GM19099 (cell line): Measurements from ENCODE around the gene MRPL2.

Experiments used
- POLR2A ChIP-seq: IDR thresholded peaks from 3 replicates; pipeline ENCODE4 v1.6.1; 2011; ENCODE audit warnings: low read depth; ENCODE audit not compliant: insufficient read length; ENCODE audit errors: extremely low read depth

Gene MRPL2

DNA sequence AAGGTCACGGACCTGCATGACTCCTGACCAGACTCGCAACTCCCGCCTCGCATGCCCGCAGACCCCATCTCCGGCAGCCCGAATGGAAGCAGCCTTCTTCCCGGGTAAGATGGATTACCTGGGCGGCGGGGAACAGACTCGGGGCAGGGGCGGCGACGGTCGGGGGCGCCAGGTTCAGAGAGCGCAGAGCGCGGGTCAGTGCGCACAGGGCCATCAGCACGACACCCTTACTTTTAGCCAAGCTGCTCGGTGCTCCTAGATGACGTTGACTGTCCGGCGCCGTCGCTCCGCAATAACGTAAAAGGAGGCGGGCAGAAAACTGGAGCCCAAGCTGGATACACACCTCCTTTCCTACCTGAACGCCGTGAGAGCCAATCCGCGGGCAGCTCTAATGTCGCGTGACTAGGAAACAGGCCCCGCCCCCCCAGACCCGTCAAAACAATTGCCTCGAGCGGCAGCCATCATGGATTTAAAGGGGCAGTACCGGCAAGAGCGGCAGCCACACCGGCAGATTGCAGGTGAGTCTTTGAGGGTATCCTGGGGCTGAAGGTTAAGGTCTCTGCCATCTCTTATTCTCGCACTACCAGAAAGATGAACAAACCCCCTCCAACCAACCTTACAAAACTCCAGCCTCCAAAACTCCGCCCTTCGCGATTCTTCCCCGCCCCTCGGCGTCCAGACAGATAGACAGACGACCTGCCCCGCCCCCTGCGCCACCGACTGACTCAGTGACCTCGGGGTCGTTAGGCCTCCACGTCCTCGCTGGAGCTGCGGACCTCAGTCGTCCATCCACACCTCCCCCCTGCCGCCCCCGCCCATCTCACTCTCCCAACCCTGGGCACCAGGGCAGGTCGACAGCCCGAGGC lies at the start of gene MRPL2, which contains the start of gene KLC4:
MRPL2 (minus strand) TSS at position 267 of the 866 bp plus-strand sequence; CDS start at position 214, 53 bp downstream.
KLC4 (plus strand) TSS at position 464 of the 866 bp plus-strand sequence. CDS start 1,705 bp downstream, outside the sequence.
- peak; percentile 93 for TF ChIP-seq POLR2A

DNA sequence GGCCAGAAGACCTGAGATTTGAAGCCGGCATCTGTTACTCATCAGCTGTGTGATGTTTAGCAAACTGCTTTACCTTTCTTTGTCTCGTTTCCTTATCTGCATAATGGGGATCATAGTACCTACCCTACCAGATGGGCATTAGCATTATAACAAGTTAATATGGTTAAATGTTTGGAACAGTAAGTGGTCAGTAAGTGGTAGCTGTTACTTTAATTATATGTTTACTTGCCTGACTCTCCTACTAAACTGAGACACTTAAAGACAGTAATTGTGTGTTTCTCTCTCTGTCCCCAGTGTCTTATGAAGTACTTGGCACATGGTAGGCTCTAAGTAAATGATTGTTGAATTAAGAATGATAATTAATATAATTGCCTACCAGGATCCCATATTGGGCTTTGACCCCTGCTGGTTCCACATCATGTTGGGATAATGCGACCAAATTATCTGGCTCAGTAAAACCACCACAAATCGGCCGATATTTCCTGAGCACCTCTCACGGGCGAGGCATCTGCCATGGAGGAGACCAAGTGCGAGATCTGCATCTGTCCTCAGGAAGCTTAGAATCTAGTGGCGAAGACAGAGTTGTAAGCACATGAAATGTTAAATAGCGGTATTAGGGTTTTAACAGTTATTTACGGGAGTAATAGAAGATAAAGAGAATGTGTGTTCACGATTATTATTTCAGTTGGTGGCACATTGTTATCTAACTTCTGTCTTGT lies 48.3 kb upstream of the MRPL2 start:
- TF ChIP-seq POLR2A = no peak

DNA sequence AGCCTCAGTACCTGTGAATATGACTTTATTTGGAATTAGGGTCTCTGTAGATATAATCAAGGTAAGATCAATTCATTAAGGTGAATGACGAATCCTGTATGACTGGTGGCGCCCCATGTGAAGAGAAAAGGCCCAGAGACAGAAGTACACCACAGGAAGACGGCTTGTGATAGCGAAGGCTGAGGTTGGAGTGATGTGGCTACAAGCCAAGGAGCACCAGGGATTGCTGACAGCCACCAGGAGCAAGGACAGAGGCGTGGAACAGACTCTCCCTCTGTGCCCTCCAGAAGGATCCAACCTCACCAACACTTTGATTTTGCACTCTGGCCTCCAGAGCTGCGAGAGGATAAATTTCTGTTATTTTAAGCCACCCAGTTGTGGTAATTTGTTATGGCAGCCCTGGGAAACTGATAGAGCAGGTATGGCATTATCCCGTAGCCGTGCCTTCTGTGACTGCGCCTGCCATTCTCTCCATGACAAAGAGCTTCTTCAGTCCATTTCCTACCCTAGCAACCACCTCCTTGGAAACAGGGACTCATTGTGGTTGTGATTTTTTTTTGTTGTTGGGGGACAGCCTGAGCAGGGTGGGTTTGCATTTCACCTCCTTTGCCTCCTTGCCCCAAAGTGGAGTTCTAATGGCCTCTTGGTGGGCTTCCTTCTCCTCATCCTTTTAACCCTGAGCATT lies 46.4 kb upstream of the MRPL2 start:
- no peak for TF ChIP-seq POLR2A

DNA sequence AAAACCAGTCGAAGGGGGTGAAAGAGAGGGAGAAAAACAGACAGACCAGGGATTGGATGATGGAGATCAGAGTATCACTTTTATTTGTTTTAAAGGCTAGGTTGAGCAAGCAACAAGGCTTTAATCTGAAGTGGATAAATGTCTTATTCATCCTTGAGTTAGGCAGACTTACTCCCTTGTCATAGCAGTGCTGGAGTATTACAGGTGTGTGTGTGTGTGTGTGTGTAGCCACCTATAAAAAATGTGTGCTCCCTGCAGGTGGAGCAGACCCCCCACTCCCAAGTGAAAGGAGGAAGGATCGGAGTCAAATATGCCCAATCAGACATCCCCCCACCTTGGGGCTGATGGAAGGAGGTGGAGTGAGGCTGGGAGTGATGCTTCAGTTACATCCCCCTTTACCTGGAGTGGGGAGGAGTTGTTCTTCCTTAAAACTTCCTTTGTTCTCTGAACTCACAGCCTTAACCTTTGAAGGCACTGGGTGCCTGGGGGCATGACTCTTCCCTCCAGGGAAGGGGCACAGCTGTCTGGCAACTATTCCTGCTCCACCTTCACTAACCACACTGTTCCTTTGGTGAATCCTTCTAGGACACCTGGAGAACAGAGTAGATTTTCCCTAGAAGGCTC lies 44.1 kb upstream of the MRPL2 start:
- TF ChIP-seq POLR2A = no peak

DNA sequence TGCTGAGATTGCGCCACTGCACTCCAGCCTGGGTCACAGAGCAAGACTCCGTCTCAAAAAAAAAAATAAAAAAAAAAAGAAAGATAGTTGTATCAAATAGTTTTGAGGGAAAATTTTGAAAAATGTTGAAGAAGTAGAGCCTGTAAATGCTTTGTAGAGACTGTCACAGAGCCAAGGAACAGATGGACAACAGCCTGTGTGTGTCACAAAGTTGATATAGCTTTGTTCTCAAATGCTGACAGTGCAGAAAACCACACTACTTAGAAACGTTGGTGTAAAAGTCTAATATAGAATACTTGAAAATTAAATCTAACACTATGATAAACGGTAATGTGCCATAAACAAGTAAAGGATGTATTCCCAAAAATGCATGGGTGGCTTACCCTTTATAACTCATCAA lies 42.3 kb upstream of the MRPL2 start:
- TF ChIP-seq POLR2A = no peak

DNA sequence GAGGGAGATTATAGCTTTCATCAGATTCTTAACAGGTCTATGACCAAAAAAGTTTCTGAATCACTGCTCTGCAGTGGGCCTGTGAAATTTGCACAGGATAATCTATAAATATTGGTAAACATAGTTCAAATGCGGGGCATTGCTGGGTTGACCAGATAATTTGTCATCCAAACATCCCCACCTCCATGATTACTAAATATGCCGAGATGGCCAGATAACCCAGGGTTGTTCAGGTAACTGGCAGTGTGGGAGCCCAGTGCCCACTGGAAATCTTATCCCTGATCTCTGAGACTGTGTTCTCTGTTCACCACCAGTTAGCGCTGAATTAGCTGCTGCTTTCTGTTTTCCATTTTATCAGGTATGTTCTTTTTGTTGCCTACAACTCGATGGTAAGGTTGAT lies 38.3 kb upstream of the MRPL2 start:
- TF ChIP-seq POLR2A = no peak

DNA sequence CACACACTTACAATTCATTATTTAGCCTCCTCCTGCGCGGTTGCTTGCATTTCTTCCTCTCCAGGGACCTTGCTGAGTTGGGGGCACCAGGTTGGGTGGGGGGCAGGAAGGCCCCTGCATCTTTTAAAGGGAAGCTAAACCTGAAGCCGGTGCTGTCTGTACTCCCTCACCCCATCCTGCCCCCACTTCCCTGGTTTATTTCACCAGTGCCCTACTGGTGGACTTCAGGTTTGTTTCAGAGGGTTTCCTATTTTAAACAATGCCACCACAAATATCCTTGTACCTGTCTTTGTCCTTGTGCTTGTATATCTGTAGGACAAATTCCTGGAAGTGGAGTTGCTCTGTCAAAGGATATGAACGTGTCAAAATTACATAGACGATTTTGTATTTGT lies 37.9 kb upstream of the MRPL2 start:
- no peak for TF ChIP-seq POLR2A

DNA sequence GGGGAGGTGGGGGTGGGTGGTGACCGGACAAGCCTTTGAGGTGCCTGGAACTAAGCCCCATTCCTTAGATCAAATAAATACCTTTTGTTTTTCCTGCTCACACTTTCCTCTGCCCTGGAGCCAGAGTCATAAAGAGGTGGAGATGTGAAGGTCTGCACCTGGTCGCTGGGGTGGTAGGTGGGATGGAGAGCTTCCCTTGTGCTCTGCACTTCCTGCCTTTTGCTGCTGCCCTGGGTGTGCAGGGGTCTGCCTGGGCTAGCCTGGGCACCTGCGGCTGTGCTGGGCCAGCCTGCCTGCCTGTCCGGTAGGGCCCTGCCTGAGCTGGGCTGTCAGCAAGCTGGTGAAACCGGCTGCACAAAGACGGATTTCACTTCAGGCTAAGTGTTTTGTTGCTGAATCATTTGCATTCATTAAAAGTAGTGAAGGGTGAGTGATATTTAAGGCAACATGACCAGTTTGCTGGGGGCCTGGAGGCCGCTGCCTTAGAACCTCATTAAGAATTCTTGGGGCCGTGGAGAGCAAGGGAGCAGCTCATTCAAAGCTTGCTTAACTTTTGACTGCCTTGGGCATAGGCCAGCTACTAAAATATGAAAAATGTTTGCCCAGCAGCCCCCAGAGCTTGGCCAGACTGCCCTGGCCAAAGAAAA lies 37.3 kb upstream of the MRPL2 start:
- TF ChIP-seq POLR2A = no peak

DNA sequence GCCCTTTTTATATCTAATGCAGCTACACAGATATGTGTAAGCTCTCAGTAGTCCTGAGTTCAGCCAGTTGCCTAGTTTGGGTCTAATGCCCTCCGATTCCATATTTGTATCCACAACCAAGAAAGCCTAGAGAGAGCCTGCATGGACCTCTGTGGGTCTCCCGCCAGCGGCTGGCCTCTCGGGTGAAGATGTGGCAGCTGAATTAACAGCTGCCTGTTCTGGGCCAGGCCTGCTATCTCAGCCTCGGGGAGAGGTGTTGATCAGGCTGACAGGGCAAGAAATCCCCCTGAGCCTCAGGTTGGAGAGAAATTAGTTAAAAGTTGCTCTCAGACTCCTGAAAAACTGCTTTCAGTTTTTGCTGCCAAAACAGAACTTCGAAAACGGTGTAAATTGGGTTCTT lies 36.7 kb upstream of the MRPL2 start:
- TF ChIP-seq POLR2A = no peak

DNA sequence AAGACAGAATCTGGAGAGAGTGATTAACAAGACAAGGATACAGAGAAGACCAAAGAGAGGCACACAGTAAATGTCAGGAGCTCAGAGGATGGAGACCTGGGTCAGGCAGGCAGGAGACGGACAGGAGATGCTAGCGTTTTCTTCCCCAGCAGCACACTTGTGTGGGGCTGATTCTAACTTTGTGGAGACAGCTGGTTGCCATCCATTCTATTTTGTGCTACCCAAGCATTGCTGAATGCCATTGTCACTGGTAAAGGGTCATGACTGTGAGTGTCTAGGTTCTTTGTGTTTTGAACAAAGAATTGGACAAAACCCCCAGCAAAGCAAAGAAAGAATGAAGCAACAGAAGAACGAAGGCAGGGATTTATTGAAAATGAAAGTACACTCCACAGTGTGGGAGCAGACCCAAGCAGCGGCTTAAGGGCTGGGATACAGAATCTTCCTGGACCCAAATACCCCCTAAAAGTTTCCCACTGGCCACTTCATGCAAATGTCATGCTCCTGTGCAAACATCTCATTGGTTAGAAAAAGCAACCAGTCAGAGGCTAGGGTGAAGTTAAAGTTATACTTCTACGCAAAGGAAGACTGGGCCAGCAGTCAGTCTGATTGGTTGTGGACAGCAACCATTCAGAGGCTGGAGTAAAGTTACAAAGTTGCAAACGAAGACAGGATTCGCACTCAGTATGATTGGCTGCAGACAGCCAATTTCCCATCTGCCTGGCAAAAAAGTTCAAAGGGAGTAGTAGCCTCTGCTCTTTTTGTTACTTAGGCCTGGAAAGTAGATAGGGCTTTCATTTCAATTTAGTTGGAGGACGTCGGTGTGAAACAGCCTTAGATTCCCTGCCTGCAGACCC lies 34.4 kb upstream of the MRPL2 start:
- TF ChIP-seq POLR2A = no peak

DNA sequence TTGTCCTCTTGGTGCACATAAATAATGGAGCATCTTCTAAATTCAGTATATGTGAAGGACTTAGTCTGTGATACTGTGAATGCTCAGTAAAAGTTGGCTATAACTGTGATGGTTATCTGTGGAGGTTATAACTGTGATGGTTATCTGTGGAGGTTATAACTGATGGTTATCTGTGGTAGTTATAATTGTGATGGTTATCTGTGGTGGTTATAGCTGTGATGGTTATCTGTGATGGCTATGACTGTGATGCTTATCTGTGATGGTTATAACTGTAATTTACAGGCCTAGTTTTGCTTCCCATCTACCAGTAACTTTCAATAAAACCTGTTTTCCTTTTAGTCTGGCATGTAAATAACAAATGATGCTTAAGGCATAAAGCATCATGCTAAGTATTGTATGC lies 33.4 kb upstream of the MRPL2 start:
- TF ChIP-seq POLR2A = no peak

DNA sequence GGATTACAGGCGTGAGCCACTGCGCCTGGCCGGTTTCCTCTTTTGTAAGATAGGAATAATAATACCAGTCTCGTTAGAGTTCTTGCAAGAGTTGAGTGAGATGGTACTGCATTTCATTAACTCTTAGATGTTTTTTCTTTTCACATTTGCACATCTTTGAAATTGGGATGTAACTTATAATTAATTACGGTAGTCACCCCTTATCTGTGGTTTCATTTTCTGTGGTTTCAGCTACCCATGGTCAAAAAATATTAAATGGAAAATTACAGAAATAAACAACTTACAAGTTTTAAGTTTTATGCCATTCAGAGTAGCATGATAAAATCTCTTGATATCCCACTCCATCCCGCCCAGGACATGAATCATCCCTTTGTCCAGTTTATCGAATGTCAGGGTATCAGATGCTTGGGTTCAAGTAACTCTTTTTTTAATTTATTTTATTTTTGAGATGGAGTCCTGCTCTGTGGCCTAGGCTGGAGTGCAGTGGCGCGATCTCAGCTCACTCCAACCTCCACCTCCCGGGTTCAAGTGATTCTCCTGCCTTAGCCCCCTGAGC lies 32.3 kb upstream of the MRPL2 start:
- no peak for TF ChIP-seq POLR2A

DNA sequence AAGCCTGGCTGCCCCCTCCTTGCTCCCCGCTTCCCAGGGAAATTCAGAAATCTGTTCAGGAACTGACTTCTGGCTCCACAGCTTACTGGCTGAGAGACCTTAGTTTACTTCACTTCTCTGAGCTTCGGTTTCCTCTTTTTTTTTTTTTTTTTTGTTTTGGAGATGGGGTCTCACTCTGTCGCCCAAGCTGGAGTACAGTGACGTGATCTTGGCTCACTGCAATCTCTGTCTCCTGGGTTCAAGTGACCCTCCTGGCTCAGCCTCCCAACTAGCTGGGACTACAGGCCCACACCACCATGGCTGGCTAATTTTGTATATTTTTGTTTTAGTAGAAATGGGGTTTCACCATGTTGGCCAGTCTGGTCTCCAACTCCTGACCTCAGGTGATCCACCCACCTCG lies 31.8 kb upstream of the MRPL2 start:
- TF ChIP-seq POLR2A = no peak
